ENCODE measurements around the gene GBP7.

GBP7 gene

GRCh38 chr1:89203166-89203565 is 27.4 kb upstream of the GBP7 start:
- no peak overlapping the region for H2AFZ ChIP-seq (ENCODE audit: low read depth, low read length)
- no peak overlapping the region for H3K27ac ChIP-seq (ENCODE audit: low read length)
- no peak overlapping the region for H3K9ac ChIP-seq (ENCODE audit: low read depth, low read length)
- ATAC-seq (ENCODE audit: insufficient read depth, low read depth), result no peak
- H4K20me1 ChIP-seq (ENCODE audit: insufficient read depth, low read length), result no peaks in the 10 kb centered on the region
- peaks cover 22% of the 10 kb centered on the region for H3K79me2 ChIP-seq (ENCODE audit: insufficient read depth, low read length)
- no peak for TF ChIP-seq EZH2 (IDR thresholded peaks at IDR 0.05; ENCODE audit: borderline replicate concordance, low read depth, low read length, severe bottlenecking)
- TF ChIP-seq CTCF (IDR thresholded peaks at IDR 0.05; ENCODE audit: borderline replicate concordance, extremely low read depth, low read length, poor library complexity, severe bottlenecking), result no peak
- peaks cover 19% of the 10 kb centered on the region for H3K9me3 ChIP-seq (ENCODE audit: insufficient read depth, low read length, severe bottlenecking)
- H3K27me3 ChIP-seq (ENCODE audit: insufficient read depth, low read length, poor library complexity), result no peaks in the 10 kb centered on the region
- no peak for DNase-seq
- peaks cover 6% of the 10 kb centered on the region; the same call in 1 of the 2 replicates for H3K36me3 ChIP-seq (ENCODE audit: insufficient read depth, low read length)
- no peak overlapping the region for H3K4me3 ChIP-seq (ENCODE audit: low read depth in 1 of 2, low read length in 2 of 2)
- H3K4me2 ChIP-seq (ENCODE audit: insufficient read depth, low read length), result no peak overlapping the region
- H3K4me1 ChIP-seq (ENCODE audit: insufficient read depth, low read length), result peaks cover 32% of the 10 kb centered on the region

- DNase-seq (peak; percentile 46), ATAC-seq (ENCODE audit: insufficient read depth, low read depth) (peak; percentile 28; the same call in 2 of the 3 replicates)
- Histone ChIP-seq H3K4me1 (ENCODE audit: insufficient read depth, low read length) (peaks cover 48% of the 10 kb centered on the region), H3K36me3 (ENCODE audit: insufficient read depth, low read length) (peaks cover 15% of the 10 kb centered on the region), H3K27me3 (ENCODE audit: insufficient read depth, low read length, poor library complexity) (no peaks in the 10 kb centered on the region), H2AFZ (ENCODE audit: low read depth, low read length) (peak overlapping the region; percentile 14; the same call in 1 of the 2 replicates), H3K9ac (ENCODE audit: low read depth, low read length) (peak overlapping the region; percentile 81), H3K4me2 (ENCODE audit: insufficient read depth, low read length) (peak overlapping the region; percentile 73), H3K4me3 (ENCODE audit: low read depth in 1 of 2, low read length in 2 of 2) (peak overlapping the region in 1 of 2 experiments; percentile 77; a peak in 2 of 4 replicates), H3K79me2 (ENCODE audit: insufficient read depth, low read length) (peaks cover 41% of the 10 kb centered on the region), H4K20me1 (ENCODE audit: insufficient read depth, low read length) (no peaks in the 10 kb centered on the region), H3K27ac (ENCODE audit: low read length) (peak overlapping the region; percentile 98), H3K9me3 (ENCODE audit: insufficient read depth, low read length, severe bottlenecking) (peaks cover 16% of the 10 kb centered on the region)
- TF ChIP-seq CTCF (IDR thresholded peaks at IDR 0.05; ENCODE audit: borderline replicate concordance, extremely low read depth, low read length, poor library complexity, severe bottlenecking), result no peak
- no peak for TF ChIP-seq EZH2 (IDR thresholded peaks at IDR 0.05; ENCODE audit: borderline replicate concordance, low read depth, low read length, severe bottlenecking)
These were observed 25.4 kb upstream of the GBP7 start for GRCh38 chr1:89201106-89201794.

- Histone ChIP-seq H3K9ac (ENCODE audit: low read depth, low read length) (peak overlapping the region; percentile 81), H2AFZ (ENCODE audit: low read depth, low read length) (peak overlapping the region; percentile 14; the same call in 1 of the 2 replicates), H3K9me3 (ENCODE audit: insufficient read depth, low read length, severe bottlenecking) (peaks cover 14% of the 10 kb centered on the region), H4K20me1 (ENCODE audit: insufficient read depth, low read length) (no peaks in the 10 kb centered on the region), H3K27me3 (ENCODE audit: insufficient read depth, low read length, poor library complexity) (no peaks in the 10 kb centered on the region), H3K36me3 (ENCODE audit: insufficient read depth, low read length) (peaks cover 21% of the 10 kb centered on the region), H3K27ac (ENCODE audit: low read length) (peak overlapping the region; percentile 98), H3K4me1 (ENCODE audit: insufficient read depth, low read length) (peaks cover 54% of the 10 kb centered on the region), H3K79me2 (ENCODE audit: insufficient read depth, low read length) (peaks cover 47% of the 10 kb centered on the region), H3K4me2 (ENCODE audit: insufficient read depth, low read length) (peak overlapping the region; percentile 73), H3K4me3 (ENCODE audit: low read depth in 1 of 2, low read length in 2 of 2) (peak overlapping the region in 1 of 2 experiments; percentile 77; a peak in 2 of 4 replicates)
- ATAC-seq (ENCODE audit: insufficient read depth, low read depth) (0 out of 3 replicates have a peak, but pooled peaks have one; percentile 22), DNase-seq (no peak)
- TF ChIP-seq EZH2 (IDR thresholded peaks at IDR 0.05; ENCODE audit: borderline replicate concordance, low read depth, low read length, severe bottlenecking) (no peak), CTCF (IDR thresholded peaks at IDR 0.05; ENCODE audit: borderline replicate concordance, extremely low read depth, low read length, poor library complexity, severe bottlenecking) (no peak)
These were observed 24.9 kb upstream of the GBP7 start for GRCh38 chr1:89200663-89201062.

All from DND-41 (cell line).